GM19035 (cell line): ENCODE measurements around the gene NID2.

Experiments used
- ATAC-seq: cut with Tn5 transposase; IDR thresholded peaks from one replicate; pipeline ENCODE4 v1.9.1; 2021; ENCODE audit not compliant: unreplicated experiment

The NID2 gene

GRCh38 chr14:52080808-52081755 is 12.2 kb upstream of the NID2 start:
- no peak for ATAC-seq

DNA sequence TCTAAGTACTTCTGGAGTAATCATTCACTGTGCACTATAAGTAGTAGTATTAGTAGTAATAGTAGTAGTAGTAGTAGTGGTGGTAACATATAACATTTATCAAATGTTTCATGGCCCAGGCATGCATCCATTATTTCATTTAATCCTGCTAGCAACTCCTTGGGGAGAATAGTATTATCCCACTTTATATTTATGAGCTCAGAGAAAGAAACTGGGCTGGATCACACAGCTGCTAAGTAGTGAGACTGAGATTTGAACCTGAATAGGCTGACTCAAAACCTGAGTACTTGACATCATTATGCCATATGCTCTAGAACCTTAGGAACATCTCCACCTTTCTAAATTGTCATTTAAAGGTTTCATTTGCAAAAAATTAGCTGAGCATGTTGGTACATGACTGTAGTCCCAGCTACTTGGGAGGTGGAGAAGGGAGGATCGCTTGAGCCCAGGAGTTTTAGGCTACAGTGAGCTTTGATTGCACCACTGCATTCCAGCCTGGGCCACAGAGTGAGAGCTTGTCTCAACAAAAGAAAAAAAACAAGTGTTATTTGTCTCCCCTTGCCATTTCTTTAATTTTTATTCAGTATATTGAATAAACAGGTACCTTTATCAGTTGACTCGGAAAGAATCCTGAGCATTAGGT is 11.4 kb upstream of the NID2 start:
- ATAC-seq, result no peak

DNA sequence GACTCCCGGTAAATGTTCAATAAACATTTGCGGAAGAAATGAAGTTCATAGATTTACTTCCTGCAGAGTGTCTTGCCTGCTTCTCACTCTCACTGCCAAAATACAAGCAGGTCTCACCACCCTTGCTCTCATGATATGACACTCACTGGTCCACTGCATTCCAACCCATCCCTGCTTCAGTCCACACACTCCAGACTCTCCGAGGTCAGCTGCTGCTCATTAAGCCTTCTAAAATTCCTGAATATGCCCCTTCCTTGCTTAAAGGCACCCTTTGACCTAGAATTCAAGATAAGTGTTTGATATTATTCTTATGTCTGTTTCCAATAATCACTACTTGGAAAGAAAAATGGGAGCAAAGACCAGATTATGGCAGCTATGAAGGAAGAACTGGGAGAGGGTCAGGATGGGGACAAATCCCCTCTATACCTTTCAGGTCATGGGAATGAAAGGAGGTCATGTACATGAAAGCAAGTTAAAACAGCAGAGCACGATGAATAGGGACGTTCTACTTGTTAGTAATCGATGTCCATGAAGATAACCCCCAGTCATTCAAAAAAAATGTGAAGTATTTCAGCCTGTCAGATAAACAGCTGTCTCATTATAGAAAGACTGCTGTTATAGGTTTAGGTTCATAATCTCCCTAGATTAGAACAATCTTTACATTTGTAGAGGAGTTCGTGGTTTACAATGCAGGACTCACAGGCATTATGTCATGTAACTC is 10.5 kb upstream of the NID2 start:
- no peak for ATAC-seq

DNA sequence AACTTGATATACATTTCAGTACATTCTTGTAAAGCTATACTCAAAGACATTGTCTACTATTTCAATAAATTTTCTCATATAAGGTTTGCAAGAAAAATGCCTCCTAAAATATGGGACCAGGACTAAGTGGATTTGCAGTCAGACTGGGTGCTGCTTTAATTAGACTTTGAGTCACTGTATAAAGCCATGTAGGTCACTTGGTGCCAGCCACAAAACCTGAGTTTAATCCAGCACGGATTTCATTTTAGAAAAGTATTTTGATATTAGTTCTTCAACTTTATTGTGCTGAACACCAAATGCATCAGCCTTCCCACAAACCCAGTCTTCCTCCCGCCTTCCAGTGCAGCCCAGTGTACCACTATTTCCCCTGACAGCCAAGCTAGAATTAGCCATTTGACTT is 9.9 kb upstream of the NID2 start:
- no peak for ATAC-seq

DNA sequence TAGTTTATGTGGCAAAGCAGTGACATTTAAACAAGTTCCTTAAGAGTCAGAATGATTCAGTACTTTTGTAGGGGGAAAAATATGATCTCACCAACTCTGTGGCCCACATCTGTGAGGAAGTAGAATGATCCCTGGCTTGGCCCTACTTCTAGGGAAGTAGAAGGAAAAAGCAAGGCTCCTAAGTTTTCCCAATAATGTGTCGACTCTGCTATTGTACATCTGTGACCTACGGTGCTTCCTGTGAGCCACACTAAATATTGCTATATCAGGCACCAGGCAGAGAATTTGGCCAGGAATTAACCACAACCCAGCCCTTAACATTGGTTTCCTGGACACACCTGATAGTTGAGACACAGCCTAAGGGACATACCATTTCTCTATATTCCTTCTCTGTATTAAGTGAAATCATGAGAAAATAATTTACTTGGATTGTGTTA is 9.3 kb upstream of the NID2 start:
- no peak for ATAC-seq

DNA sequence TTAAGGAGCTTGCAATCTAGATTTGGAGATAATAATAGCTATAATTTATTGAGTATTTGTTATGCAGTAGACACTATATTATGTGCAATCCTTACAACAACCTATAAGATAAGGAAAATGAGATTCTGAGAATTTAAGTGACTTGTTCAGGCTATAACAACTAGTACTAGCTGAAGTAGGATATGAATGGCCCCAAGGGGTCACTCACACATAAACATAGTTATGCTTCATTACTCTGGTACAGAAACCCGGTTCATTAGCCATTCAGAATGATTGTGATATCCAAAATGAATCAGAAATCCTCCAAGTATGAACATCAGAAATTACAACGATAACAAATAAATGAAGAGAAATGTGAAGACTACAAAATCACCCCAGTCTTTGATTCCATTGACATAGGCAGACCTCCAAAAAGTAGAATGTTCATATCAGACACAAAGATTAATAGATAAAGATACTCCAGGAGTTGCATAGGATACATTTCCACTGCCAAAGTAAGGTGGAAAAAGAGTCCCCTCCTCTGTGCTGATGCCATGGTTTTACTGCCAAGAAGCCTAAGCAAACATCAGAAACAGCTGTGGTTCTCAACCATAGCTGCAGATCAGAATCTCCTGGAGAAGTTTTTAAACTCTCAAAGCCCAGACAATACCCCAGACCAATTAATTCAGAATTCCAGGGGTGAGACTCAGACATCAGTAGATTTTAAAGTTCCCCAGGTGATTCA is 8.6 kb upstream of the NID2 start:
- no peak for ATAC-seq

DNA sequence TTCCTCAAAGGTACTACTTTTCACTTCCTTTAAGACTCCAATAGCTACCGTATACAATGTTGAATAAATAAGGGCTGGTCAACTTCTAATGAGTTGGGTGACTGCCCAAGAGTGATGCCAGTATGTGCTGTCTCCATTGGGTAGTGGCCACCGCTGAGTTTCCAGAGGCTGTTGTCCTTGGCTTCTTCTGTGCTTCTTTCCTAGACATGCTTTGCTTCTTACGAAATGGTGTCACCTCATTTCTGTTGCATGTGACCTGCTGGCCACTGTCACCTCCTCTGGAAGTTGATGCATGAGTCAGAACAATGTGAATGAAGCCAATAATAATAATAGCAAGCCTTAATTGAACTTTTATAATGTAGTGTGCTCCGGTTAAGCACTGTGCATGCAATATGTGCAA is 7.5 kb upstream of the NID2 start:
- ATAC-seq, result no peak

DNA sequence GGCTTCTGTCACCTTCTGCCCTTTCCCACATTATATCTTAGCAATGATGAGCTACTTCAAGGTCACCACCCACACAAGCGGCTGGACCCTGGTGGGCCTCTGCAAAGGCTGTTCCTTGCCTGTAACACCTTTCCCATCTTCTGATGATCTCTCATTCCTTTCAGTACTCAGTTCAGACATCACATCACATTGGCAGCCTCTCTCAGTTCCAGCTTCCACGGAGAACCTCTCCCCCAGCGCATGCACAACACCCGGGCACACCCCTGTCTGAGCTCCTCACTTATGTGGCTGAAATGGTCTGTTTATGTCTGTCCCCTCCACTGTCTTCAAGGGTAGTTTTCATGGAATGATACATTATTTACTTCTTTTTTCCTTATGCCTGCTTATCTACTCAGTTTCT is 6.5 kb upstream of the NID2 start:
- no peak for ATAC-seq

DNA sequence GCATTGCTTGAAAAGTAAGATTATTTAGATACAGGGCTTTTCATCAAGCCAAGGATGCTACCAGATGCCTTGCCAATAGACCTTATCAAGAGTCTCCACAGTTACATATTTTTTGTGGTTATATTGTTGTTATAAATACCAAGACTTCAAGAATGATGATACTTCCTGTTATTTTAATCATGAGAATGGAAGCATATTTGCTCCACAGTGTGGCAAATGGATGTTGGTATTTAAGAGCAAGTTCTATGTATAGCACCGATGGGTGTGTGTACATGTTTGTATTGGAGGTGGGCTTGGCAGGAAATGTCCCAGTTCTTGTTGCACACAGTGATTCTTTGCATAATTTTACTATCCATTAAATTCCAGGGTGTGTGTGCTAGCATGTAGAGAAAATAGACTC is 4.4 kb upstream of the NID2 start:
- ATAC-seq, result no peak

- ATAC-seq, result no peak
These were observed 3.5 kb upstream of the NID2 start for GRCh38 chr14:52072266-52072780.

DNA sequence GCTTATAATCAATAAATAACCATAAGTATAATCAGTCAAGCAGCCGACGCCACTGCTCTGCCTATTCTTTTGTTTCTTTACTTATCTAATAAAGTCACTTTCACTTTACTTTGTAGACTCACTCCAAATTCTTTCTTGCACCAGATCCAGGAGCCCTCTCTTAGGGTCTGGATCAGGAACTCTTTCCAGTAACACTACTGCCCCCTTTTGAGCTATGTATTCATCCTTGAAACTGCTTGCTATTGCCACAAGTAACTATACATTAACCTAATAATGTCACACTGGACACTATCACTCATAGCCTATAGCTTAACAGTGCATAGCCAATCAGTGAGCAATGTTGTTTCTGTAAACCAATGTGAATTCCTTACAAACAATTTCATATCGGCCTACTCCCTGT is 2.8 kb upstream of the NID2 start:
- no peak for ATAC-seq

DNA sequence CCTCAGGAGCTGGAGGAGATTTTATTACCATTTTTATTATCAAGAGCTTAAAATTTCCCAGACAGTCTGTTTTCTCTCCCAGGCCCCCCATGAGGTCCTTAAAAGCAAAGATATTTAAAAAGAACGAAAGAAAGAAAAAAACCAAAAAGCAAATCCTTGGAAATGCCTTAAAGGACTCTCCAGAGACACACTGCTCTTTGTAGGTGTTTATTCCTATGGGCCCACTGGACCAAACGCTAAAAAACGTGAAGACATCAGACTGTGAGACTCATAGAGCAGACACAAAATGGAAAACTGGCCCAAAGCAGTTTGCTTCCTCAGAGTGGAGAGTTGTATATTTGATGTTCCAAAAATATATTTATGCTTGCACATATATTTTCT is 1.2 kb upstream of the NID2 start:
- ATAC-seq, result no peak

DNA sequence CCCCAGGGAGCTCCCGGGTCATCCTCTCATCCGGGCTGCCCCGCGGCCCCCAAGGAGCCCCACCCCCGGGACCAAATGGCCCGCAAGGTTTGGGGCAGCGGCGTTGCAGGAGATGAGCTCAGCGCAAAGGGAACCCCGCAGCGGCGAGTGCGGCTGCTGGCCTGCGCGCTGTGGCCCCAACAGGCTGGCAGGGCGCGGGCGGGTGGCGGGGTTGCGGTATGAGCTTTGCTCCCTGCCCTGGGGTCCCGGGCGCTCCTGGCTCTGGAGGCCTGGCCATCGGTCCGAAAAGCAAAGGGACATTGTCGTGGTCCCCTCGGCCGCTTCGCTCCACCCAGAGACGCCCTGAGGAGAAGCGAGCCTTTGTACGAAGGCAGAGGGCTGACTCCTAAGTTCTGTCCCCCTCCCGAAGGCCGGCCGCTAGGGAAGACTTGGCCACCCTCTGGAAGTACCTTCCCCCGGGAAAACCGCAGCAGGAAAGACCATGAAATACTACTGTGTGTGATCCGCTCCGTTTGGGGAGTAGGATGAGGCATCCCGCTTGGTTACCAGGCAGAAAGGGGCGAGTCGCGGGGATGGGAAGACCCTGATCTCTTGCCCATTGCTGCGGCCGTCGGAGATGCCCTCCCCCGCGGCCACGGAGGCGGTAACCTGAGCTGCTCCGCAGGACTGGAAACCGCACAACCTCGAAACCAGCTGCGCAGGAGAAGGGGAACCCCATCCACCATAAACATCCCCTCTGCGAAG is 620 bp upstream of the NID2 start:
- ATAC-seq, result no peak

DNA sequence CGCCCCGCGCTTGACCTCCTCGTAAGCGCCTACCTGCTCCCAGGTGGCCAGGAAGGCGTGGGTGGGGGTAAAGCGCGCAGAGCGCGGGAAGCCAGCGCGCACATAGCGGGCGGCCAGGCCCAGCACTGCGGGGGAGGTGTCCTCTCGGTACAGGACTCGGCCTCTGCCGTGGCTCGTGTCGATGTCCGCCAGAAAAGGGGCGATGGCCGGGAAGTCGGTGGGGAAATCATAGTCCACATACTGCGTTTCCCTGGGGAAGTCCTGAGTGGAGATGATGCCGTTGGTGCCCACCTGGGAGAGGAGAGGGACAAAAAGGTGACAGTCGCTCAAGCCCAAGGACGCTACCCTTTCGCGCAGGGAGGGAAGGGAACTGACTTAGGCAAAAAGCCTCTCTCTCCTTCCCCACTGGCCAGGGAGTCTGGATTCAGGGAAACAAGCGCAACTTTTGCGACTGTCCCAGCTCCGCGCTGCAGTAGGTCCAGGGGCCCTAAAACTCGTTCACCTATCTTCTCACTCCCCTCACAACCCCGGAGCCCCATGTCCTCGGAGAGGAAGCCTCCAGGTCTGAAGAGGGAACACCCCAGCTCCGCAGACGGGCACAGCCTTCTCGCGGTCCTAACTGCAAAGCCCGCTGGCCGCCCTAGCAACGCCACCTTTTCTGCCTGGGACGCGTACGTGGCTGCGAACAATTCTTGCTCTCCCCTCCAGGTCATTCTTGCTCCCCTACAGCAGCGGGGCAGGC is 815 bp downstream of the NID2 start:
- no peak for ATAC-seq

DNA sequence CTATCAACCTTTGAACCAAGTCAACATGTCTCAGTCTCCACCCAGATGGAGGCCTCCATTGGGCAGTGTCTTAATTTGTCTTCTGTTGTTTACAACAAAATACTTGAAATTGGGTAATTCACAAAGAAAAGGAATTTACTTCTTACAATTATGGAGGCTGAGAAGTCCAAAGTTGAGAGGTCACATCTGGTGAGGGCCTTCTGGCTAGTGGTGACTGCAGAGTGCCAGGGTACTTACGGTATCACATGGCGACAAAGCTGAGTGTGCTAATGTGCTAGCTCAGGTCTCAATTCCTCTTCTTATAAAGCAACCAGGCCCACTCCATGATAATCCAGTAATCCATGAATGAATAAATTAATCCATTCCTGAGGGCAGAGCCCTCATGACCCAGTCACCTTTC is 4.7 kb downstream of the NID2 start:
- no peak for ATAC-seq

DNA sequence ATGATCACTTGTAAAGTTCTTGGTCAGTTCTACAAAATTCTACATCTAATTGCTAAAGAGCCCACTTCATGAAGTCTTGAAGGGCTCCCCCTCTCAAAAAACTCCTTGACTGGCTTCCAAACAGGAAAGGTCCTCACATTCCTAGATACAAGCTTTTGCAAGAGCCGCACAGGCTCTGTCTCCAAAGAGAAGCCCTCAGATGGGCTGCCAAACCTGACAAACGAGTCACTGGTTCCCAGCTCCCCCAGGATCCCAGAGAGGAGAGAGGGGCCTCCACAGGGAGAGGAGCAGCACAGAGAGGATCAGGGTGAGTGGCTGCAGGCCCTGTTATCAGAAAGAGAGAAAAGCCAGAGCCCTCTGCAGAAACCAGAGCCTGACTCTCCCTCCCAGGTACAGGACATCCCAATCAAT is 5.8 kb downstream of the NID2 start:
- ATAC-seq, result no peak

- ATAC-seq, result no peak
These were observed 7.0 kb downstream of the NID2 start for GRCh38 chr14:52061890-52062289.

GRCh38 chr14:52061390-52061789 is 7.5 kb downstream of the NID2 start:
- ATAC-seq, result no peak

- ATAC-seq, result no peak
These were observed 8.8 kb downstream of the NID2 start for GRCh38 chr14:52060080-52060479.

- ATAC-seq, result no peak
These were observed 9.2 kb downstream of the NID2 start for GRCh38 chr14:52059649-52060048.
